ENCODE data around the gene RPL36. TPM values are rescaled to one million over a fixed set of nuclear protein-coding genes. Genes with fewer than 3 reads are reported as not detected.
A peak's percentile ranks its signal among the peaks of the same experiment; 100 is the strongest.
"Not testable (repeated sequence)": the region's sequence is repeated elsewhere in the genome, so short reads cannot be mapped to it uniquely, and the experiment has no call there.

RPL36 gene
- total RNA-seq, 1 experiment from 2014 or later = 658 TPM

DNA sequence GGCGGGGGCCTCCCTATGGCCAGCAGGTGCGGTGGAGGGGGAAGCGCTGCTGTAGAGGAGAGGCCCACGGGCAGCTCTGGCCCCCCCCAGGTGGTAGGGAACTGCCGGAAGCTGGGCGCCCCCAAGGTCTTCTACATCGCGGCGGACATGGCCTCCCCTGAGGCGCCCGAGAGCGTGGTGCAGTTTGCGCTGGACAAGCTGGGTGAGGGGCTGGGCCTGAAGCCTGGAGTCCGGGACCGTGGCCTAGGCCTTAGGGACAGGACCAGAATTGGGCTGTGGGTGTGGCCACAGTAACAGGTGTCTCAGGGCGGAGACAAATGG lies 3.8 kb upstream of the RPL36 start:
- no peak for DNase-seq (ENCODE audit: low read depth)
- in situ Hi-C loops (cut with HindIII; ENCODE audit: low pct_unique_long_range_greater_than_20kb, low sequenced_read_pairs) = no loop called here

DNA sequence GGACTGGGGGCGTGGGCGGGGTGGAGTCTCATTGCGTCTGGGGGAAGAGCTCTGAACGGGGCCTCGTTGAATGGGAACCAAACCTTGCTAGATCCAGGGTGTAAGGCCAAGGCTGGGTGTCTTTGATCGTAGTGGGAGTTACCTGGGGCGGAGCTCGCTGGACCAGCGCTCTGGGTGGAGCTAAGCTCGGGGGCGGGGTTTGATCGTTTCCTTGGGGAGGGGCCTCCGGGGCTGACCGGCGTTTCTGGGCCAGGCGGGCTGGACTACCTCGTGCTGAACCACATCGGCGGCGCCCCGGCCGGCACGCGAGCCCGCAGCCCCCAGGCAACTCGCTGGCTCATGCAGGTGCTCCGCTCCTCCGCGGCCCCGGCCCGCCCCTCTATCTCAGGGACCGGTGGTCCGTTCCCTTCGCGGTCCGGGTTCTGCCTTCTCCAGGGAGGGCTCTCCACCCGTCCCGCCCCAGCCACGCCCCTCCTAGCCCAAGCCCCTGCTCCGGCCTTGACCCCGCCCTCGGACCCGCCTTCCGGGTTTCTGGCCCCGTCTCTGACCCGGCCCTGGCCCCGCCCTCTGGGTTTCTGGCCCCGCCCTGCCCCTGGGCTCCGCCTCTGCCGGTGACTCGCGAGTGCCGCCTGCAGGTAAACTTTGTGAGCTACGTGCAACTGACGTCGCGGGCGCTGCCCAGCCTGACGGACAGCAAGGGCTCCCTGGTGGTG lies 3.3 kb upstream of the RPL36 start:
- DNase-seq (ENCODE audit: low read depth) = peak; percentile 96
- in situ Hi-C loops (cut with HindIII; ENCODE audit: low pct_unique_long_range_greater_than_20kb, low sequenced_read_pairs) = no loop called here

DNA sequence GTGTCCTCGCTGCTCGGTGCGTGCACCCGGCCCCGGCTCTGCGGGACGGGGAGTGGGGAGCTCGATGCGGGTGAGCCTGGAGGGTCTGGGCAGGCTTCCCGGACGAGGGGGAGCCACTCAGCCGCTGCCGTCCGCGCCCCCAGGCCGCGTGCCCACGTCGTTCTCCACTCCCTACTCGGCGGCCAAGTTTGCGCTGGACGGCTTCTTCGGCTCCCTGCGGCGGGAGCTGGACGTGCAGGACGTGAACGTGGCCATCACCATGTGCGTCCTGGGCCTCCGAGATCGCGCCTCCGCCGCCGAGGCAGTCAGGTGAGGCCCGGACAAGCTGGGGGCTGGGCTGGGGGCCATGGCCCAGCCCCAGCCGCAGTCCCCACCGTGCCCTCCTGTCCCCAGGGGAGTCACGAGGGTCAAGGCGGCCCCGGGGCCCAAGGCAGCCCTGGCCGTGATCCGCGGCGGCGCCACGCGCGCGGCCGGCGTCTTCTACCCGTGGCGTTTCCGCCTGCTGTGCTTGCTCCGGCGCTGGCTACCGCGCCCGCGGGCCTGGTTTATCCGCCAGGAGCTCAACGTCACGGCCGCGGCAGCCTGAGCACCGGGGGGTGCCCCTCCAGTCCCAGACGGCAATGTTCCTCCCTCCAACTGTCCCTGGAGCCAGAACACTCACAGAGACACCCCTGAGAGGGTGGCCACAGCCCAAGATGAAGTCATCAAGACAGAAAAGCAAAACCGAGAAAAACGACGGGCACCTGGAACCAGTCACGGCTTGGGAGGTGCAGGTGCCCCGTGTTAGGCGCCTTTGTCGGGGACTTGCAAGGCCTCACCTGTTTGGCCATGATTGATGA lies 2.5 kb upstream of the RPL36 start:
- in situ Hi-C loops (cut with HindIII; ENCODE audit: low pct_unique_long_range_greater_than_20kb, low sequenced_read_pairs) = no loop called here
- DNase-seq (ENCODE audit: low read depth) = no peak

DNA sequence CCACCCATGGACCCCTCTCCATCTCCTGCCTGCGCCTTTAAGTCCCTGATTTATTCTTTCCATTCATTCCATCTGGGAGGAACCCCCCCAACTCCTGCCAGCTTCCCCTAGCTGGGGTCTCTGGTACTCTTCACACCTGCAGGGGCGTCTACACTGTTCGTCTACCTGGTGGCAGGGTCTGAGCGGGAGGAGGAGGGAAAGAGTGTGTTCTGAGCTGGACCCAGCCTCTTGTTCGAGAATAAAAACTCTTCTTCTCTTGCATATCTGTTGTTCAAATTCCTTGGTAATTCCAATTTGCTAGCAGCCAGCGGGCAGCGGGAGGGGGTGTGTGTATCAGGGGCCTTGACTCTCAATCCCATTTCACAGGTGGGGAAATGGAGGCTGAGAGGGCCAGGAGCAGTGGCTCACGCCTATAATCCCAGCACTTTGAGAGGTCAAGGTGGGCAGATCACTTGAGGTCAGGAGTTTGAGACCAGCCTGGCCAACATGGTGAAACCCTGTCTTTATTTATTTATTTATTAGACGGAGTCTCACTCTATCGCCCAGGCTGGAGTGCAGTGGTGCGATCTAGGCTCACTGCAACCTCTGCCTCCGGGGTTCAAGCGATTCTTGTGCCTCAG lies 1.7 kb upstream of the RPL36 start:
- in situ Hi-C loops (cut with HindIII; ENCODE audit: low pct_unique_long_range_greater_than_20kb, low sequenced_read_pairs); DNase-seq (ENCODE audit: low read depth): not testable (repeated sequence)

DNA sequence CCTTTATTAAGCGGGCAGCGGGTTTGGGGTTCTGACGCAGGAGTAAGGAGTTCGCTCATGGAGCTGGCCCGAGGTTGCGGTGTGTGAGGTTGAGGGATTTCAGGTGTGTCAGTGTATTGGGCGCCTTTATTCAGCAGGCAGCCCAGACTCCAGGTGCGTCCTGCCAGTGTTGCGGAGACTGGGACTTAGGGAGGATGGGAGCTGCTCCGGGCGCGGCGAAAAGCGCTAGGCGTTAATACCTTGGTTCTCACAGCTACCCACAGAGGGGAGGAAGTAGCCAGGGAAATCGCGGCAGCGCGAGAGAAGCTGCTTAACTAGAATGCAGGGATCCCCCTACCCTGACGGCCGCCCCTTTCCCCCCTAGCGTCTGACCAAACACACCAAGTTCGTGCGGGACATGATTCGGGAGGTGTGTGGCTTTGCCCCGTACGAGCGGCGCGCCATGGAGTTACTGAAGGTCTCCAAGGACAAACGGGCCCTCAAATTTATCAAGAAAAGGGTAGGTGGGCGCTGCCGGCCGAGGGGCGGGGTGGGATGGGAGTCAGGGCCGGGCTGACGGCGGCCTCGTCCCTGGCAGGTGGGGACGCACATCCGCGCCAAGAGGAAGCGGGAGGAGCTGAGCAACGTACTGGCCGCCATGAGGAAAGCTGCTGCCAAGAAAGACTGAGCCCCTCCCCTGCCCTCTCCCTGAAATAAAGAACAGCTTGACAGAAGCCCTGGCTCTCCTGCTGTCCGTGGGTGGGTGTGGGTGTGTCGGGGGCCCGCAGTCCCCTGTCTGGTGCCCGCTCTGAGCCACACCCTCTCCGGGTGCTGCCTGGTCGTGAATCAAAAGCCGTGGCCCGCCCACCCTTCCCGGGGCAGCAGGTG lies 1.1 kb downstream of the RPL36 start:
- in situ Hi-C loops (cut with HindIII; ENCODE audit: low pct_unique_long_range_greater_than_20kb, low sequenced_read_pairs) = no loop called here
- DNase-seq (ENCODE audit: low read depth) = peak; percentile 73

DNA sequence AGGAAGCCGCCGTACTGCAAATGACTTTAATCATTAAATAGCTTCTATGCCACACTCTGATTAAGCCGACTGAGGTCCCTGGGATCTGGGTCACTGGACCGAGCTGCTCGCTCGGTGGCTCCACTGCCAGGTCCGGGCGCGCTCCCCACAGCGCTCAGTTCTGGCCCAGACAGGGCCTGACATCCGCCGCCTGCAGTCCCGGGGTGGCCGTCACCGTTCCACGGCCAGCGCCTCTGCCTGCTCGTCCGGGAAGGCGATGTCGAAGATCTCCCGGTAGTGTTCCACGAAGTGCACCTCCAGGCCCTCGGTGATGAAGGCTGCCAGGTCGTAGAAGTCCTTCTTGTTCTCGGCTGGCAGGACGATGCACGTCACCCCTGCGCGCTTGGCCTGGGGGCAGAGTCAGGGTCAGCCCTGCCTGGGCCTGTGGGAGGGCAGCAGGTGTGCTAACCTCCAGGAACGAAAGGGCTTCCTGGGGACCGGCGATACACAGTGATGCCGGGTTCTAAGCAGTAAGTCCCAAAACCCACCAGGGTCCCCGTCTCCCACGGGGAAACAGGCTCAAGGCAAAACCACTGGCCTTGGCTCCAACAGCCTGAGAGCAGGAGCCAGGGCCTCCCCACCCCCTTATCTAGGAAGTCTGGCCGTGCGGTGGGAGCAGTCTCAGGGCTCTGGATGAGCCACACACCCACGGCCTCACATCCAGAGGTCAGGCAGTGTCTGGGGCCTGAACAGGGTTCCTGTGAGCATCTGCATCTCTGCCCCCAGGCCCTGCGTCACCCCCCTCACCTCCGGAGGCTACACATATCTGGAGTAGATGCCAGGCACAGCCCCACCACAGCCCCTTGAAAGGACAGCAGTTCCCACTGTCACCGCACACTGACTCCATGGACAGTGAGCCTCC lies 2.0 kb downstream of the RPL36 start:
- in situ Hi-C loops (cut with HindIII; ENCODE audit: low pct_unique_long_range_greater_than_20kb, low sequenced_read_pairs) = no loop called here

DNA sequence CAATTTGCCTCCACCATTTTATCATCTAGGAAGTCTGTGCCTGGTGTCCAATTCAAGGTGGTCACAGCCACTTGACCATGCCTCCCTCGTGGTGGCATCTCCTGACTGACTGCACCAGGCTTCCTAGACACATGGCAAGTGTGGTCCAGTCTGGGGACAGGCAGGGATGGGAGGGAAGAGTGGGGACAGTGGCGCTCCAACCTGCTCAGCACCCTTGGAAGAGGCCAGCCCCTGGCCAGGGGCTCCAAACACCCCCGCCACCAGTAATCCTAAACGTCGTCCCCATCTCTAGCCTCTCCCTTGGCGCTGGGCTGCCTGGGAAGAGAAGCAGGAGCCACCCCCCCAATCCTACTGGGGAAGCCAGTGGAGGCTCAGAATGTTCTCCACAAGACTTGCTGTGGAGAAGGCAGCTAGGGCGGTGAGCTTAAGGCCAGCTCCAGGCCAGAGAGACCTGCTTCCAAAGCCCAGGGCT lies 2.7 kb downstream of the RPL36 start:
- no peak for DNase-seq (ENCODE audit: low read depth)
- in situ Hi-C loops (cut with HindIII; ENCODE audit: low pct_unique_long_range_greater_than_20kb, low sequenced_read_pairs) = no loop called here

More for the DNA sequence above, 2.0 kb downstream of the RPL36 start:
- no peak for DNase-seq (ENCODE audit: low read depth)

DNA sequence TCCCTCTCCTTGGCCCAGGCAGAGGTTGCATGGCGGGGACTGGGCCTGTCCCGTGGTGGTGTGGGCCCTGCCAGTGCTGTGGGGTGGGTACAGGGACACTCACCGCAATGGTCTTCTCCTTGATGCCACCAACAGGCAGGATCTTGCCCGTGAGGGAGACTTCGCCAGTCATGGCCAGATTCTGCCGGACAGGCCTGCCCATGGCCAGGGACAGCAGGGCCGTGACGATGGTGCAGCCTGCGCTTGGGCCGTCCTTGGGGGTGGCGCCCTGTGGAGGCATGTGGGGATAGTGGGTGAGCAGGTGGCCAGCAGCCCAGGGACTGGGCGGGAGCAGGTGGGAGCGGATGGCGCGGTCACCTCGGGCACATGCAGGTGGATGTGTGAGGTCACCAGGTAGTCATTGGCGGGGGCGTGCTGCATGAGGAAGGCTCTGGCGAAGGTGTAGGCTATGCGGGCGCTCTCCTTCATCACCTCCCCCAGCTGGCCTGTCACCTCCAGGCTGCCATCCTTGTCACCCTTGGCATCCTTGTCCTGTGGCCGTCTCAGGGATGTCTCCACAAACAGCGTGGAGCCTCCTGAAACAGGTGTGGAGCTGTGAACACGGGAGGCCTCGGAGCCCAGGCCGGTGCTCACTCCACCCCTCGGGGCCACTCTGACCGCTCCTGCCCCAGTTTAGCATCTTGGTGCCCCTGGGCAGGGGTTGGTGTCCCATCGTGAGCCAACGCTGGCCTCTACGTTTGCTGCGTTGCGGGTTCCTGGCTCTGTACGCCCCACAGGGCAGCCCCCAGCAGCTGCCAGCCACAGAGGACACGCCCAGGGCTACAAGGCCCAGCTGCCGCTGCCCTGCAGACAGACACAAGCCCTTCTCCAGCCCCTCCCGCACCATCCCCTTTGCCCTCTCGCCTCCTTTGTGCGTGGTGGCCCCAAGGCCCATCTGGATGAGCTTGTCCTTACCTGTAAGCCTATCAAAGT lies 3.4 kb downstream of the RPL36 start:
- no peak for DNase-seq (ENCODE audit: low read depth)
- in situ Hi-C loops (cut with HindIII; ENCODE audit: low pct_unique_long_range_greater_than_20kb, low sequenced_read_pairs) = no loop called here

DNA sequence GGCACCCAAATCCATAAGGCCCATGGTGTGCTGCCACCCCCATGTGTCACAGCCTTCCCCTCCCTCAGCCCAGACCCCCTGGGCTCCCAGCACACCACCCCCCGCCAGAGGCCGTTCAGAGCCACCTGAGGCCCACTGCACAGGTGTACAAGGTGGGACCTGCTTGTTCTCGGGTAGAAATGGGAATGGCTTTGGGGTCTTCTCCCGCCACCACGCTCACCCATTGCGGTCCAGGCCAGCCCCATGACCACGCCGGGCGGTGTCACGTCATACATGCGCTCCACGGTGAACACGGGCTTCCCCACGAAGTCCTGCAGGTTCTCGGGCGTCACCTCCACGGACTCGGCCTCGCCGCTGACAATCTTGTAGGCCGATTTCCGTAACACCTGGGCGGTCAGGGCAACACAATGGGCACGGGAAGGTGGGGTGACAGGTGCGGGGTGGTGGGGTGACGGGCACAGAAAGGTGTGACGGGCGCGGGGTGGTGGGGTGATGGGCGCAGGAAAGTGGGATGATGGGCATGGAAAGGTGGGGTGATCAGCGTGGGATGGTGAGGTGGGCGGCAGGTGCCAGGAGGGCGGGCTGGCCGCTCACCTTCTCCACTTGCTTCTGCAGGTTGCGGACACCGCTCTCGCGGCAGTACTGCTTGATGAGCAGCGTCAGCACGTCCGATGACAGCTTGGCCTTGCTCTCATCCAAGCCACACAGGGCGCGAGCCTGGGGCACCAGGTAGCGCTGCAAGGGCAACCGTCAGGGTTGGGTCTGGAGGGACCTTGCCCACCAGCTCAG lies 4.3 kb downstream of the RPL36 start:
- in situ Hi-C loops (cut with HindIII; ENCODE audit: low pct_unique_long_range_greater_than_20kb, low sequenced_read_pairs) = no loop called here
- no peak for DNase-seq (ENCODE audit: low read depth)

DNA sequence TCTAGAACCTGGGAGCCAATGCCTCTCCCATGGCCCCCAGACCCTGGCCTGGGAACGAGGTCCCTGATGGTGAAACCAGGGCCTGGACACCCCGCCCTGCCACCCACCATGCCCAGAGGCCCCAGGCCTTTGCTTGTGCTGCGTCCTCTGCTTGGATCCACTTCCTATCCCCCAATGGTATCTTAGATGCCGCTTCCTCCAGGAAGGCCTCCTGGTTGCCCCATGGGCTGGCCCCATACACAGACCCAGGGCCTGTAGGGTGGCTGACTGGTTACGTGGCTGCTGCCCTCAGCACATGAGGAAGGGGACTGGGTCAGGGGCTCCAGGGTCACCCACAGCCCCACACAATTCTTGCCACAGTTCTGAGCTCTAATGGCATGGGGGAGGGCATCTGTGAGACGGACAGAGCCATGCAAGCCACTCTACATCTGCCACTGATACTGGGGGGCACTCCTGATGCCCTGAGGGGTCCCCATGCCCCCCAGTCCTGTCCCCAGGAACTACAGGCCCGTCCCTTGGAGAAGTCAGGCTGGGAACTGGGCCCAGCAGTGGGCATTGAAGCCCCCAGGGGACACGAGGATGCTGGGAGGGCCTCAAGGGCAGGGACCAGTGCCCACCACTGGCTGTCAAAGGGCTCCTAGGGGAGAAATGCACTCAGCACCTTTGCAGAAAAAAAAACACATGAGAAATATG lies 5.0 kb downstream of the RPL36 start:
- in situ Hi-C loops (cut with HindIII; ENCODE audit: low pct_unique_long_range_greater_than_20kb, low sequenced_read_pairs) = no loop called here

DNA sequence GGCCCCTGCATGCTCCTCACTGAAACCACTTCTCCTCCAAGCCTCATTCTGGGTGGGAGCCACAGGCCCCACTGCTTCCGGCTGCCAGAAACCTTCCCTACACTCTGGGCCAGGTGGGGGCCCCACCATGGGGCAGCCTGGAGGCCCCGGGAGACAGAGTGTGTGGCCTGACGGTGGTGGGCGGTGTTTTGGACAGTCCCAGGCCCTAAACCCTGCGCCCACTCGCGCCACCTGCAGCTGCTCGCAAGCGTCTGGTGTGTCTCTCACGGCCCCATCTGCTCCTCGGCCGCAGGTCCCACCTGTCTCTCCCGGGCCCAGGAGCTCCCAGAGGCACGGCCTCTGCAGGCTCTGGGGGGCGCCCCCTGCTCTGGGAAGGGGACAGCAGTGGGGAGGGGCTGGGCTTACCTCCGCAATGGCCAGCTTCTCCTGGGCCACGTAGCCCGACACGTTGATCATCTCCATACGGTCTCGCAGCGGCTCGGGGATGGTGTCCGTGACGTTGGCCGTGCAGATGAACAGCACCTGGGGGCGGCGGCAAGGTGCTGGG lies 5.6 kb downstream of the RPL36 start:
- no peak for DNase-seq (ENCODE audit: low read depth)
- in situ Hi-C loops (cut with HindIII; ENCODE audit: low pct_unique_long_range_greater_than_20kb, low sequenced_read_pairs) = no loop called here

More for the DNA sequence above, 5.0 kb downstream of the RPL36 start:
- DNase-seq (ENCODE audit: low read depth) = no peak

DNA sequence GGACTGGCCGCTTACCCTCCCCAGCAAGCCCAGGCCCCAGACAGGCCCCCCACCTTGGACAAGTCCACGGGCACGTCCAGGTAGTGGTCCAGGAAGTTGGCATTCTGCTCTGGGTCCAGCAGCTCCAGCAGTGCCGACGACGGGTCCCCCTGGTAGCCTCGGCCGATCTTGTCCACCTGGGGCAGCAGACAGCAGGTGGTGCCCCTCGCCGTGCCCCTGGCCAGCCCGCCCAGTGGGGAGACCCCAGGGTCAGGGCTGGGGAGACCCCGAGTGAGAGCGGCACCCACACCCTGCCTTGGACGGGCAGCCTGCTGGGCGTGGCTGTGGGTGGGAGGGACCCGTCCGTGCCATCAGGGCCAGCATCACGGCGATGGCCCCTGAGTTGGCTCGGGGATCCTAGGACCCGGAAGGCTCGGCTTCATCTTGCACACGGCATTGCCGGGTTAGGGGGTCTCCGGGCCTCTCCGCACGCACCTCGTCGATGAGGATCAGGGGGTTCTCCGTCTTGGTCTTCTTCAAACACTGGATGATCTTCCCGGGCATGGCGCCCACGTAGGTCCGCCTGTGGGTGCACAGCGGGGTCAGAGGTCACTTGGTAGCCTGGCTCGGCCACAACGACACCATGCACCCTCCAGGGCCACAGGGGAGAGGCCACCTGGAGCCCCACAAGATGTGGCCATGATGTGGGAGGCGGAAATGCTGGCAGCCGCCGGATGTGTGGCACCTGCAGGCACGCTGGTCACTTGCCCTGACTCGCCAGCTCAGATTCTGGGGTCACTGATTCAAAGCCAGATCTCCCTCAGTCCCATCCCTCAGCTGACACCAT lies 6.3 kb downstream of the RPL36 start:
- DNase-seq (ENCODE audit: low read depth) = no peak
- in situ Hi-C loops (cut with HindIII; ENCODE audit: low pct_unique_long_range_greater_than_20kb, low sequenced_read_pairs) = no loop called here

DNA sequence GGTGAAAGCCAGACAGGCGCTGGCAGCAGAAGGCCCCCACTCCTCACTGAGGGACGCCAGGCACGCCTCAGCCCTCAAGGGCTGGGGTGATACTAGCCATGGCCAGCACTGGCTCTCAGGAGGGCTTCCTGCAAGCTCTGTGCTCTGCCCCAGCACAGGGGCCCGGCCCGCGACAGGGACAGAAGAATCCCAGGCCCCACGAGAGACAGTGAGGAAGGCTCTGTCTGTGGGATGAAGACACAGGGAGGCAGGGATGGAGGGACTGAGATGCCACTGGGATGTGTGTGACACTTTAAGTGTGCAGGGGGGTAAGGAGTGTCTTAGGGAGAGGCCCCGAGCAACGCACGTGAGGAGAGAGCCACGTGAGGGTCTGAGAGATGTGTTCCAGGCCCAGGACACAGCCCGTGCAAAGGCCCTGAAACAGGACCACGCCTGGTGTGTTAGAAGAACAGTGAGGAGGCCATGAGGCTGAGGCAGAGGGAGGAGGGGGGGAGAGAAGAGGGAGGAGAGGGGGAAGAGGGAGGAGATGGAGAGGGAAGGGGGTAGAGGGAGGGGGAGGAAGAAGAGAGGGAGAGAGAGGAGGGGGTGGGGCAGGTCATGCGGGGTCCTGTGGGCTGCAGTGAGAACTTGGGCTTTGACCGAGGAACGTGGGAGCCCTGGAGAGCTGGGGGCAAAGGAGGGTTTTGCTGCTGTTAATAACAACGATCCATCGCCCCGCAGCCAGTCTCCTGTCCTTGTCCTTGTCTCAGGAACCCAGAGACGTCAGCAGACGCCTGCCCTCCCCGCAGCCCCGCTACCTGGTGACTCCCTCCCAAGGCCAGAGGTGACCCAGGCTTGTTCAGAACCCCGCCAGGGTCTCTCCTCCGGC lies 7.2 kb downstream of the RPL36 start:
- DNase-seq (ENCODE audit: low read depth) = no peak
- in situ Hi-C loops (cut with HindIII; ENCODE audit: low pct_unique_long_range_greater_than_20kb, low sequenced_read_pairs) = no loop called here

Data from Caki2 (cell line).